ENCODE measurements around the gene C17orf78.

- TF ChIP-seq YY1 (IDR thresholded peaks at IDR 0.05; ENCODE audit: insufficient read depth, insufficient read length) (no peak), ZNF274 (IDR thresholded peaks at IDR 0.05; ENCODE audit: low read depth, low read length) (no peak), SUZ12 (IDR thresholded peaks at IDR 0.05; ENCODE audit: extremely low read depth, insufficient read depth, insufficient read length) (no peak)
These were observed 64.6 kb downstream of the C17orf78 start for GRCh38 chr17:37440424-37440823.

Measured in NT2/D1 (cell line).